HG02973 (cell line): ENCODE measurements around the gene SHCBP1.
"Not testable (repeated sequence)": the region's sequence is repeated elsewhere in the genome, so short reads cannot be mapped to it uniquely, and the experiment has no call there.

Experiments
- ATAC-seq: cut with Tn5 transposase; IDR thresholded peaks from one replicate; pipeline ENCODE4 v1.9.1; 2021; ENCODE audit warnings: moderate library complexity; ENCODE audit not compliant: unreplicated experiment

Gene SHCBP1

GRCh38 chr16:46620266-46621005, 743 bp downstream of the SHCBP1 start:
- ATAC-seq: no peak

- ATAC-seq: no peak
Observed at GRCh38 chr16:46618516-46618915, 2.7 kb downstream of the SHCBP1 start.

- ATAC-seq: no peak
Observed at GRCh38 chr16:46614006-46614405, 7.2 kb downstream of the SHCBP1 start.

- ATAC-seq: no peak
Observed at GRCh38 chr16:46613352-46613751, 7.8 kb downstream of the SHCBP1 start.

GRCh38 chr16:46612121-46612520, 9.1 kb downstream of the SHCBP1 start:
- peak; percentile 77 for ATAC-seq

GRCh38 chr16:46607529-46607928, 13.7 kb downstream of the SHCBP1 start:
- no peak for ATAC-seq

GRCh38 chr16:46606231-46606630, 14.9 kb downstream of the SHCBP1 start:
- no peak for ATAC-seq

- ATAC-seq: no peak
Observed at GRCh38 chr16:46591257-46591656, 29.9 kb downstream of the SHCBP1 start.

GRCh38 chr16:46586011-46586577, 35.1 kb downstream of the SHCBP1 start:
- ATAC-seq: no peak

GRCh38 chr16:46583036-46583435, 38.1 kb downstream of the SHCBP1 start:
- ATAC-seq: no peak

GRCh38 chr16:46582313-46582712, 38.9 kb downstream of the SHCBP1 start:
- ATAC-seq: no peak

- ATAC-seq: no peak
Observed at GRCh38 chr16:46577988-46578579, 43.1 kb downstream of the SHCBP1 start.

- ATAC-seq: no peak
Observed at GRCh38 chr16:46573834-46574159, 47.4 kb downstream of the SHCBP1 start.

GRCh38 chr16:46573008-46573833, 48.0 kb downstream of the SHCBP1 start:
- ATAC-seq: no peak

- no peak for ATAC-seq
Observed at GRCh38 chr16:46569231-46569735, 51.9 kb downstream of the SHCBP1 start.

GRCh38 chr16:46568472-46569230, 52.5 kb downstream of the SHCBP1 start:
- ATAC-seq: no peak

- no peak for ATAC-seq
Observed at GRCh38 chr16:46562979-46563378, 58.2 kb downstream of the SHCBP1 start.

GRCh38 chr16:46558018-46558417, 63.2 kb downstream of the SHCBP1 start:
- ATAC-seq: no peak

- no peak for ATAC-seq
Observed at GRCh38 chr16:46555951-46556350, 65.2 kb downstream of the SHCBP1 start.

- not testable (repeated sequence) for ATAC-seq
Observed at GRCh38 chr16:46554435-46554834, 66.7 kb downstream of the SHCBP1 start.

GRCh38 chr16:46549477-46549876, 71.7 kb downstream of the SHCBP1 start:
- no peak for ATAC-seq
